Astrocyte (in vitro differentiated cells and primary cell): Measurements from ENCODE around the gene ZNF804B. TPM values are rescaled to one million over a fixed set of nuclear protein-coding genes. Genes with fewer than 3 reads are reported as not detected.

Experiments
- DNase-seq: peaks from one replicate; pipeline ENCODE4 v3.0.0-alpha.2; 2010; ENCODE audit warnings: low read depth
- FAIRE-seq: peaks from 2 replicates; lab custom pipeline; 2011; peaks lifted over from hg19 to GRCh38; lab: Jason Lieb, UNC
- H2AFZ ChIP-seq: 2 replicates; pipeline ENCODE4 v1.6.0; 2012; ENCODE audit warnings: low read depth, low read length, inconsistent platforms
- H3K27ac ChIP-seq: 2 replicates; pipeline ENCODE4 v1.5.1; 2011; ENCODE audit warnings: low read depth, low read length, inconsistent platforms
- H3K27me3 ChIP-seq: 2 replicates; pipeline ENCODE4 v1.6.0; 2011; ENCODE audit warnings: low read length, inconsistent platforms; ENCODE audit not compliant: insufficient read depth
- H3K36me3 ChIP-seq: 2 replicates; pipeline ENCODE4 v1.5.1; 2011; ENCODE audit warnings: low read length, inconsistent platforms; ENCODE audit not compliant: insufficient read depth
- H3K4me1 ChIP-seq: 2 replicates; pipeline ENCODE4 v1.5.1; 2011; ENCODE audit warnings: low read length, inconsistent platforms; ENCODE audit not compliant: insufficient read depth
- H3K4me2 ChIP-seq: 2 replicates; pipeline ENCODE4 v1.6.0; 2012; ENCODE audit warnings: low read length, inconsistent platforms
- H3K4me3 ChIP-seq: 2 replicates; pipeline ENCODE4 v1.5.1; 2011; ENCODE audit warnings: low read depth, mild to moderate bottlenecking, low read length, inconsistent platforms; ENCODE audit not compliant: insufficient read depth
- H3K79me2 ChIP-seq: 2 replicates; pipeline ENCODE4 v1.6.0; 2012; ENCODE audit warnings: mild to moderate bottlenecking, low read length, inconsistent platforms; ENCODE audit not compliant: insufficient read depth
- H3K9ac ChIP-seq: 2 replicates; pipeline ENCODE4 v1.6.0; 2012; ENCODE audit warnings: mild to moderate bottlenecking, low read length, inconsistent platforms
- H3K9me3 ChIP-seq: 2 replicates; pipeline ENCODE4 v1.5.1; 2012; ENCODE audit warnings: low read depth, mild to moderate bottlenecking, low read length, inconsistent platforms; ENCODE audit not compliant: insufficient read depth
- H4K20me1 ChIP-seq: 2 replicates; pipeline ENCODE4 v1.6.0; 2012; ENCODE audit warnings: low read length, inconsistent platforms; ENCODE audit not compliant: insufficient read depth
- H3K27ac Mint-ChIP-seq: one replicate; pipeline ENCODE4 v1.8.0; 2021; ENCODE audit warnings: mild to moderate bottlenecking, mixed read lengths; ENCODE audit not compliant: unreplicated experiment
- H3K27me3 Mint-ChIP-seq: one replicate; pipeline ENCODE4 v1.8.0; 2021; ENCODE audit warnings: low read depth, mixed read lengths; ENCODE audit not compliant: unreplicated experiment
- H3K36me3 Mint-ChIP-seq: one replicate; pipeline ENCODE4 v1.8.0; 2021; ENCODE audit warnings: low read depth, mixed read lengths; ENCODE audit not compliant: unreplicated experiment
- H3K4me1 Mint-ChIP-seq: one replicate; pipeline ENCODE4 v1.8.0; 2021; ENCODE audit warnings: low read depth, mixed read lengths; ENCODE audit not compliant: unreplicated experiment
- H3K4me3 Mint-ChIP-seq: one replicate; pipeline ENCODE4 v1.8.0; 2021; ENCODE audit warnings: mild to moderate bottlenecking, moderate library complexity, mixed read lengths; ENCODE audit not compliant: unreplicated experiment
- H3K9me3 Mint-ChIP-seq: one replicate; pipeline ENCODE4 v1.8.0; 2021; ENCODE audit warnings: mild to moderate bottlenecking, mixed read lengths; ENCODE audit not compliant: unreplicated experiment
- EZH2 ChIP-seq: IDR thresholded peaks from 2 replicates; pipeline ENCODE4 v1.6.1; 2012; ENCODE audit warnings: mild to moderate bottlenecking, low read length, inconsistent platforms; ENCODE audit not compliant: insufficient read depth
- total RNA-seq: library from RNA; stranded (reverse); gene quantifications from 2 replicates; pipeline ENCODE4 v1.2.1, GENCODE V29; 2021
- TF ChIP-seq, protein P1 (sequence below): IDR thresholded peaks from 2 replicates; pipeline ENCODE4 v1.5.1; 2011; ENCODE audit warnings: low read depth, mild to moderate bottlenecking, inconsistent platforms, low read length, moderate library complexity; ENCODE audit not compliant: insufficient read depth

ZNF804B gene
- total RNA-seq, 1 donor from 2014 or later, result not detected

DNA sequence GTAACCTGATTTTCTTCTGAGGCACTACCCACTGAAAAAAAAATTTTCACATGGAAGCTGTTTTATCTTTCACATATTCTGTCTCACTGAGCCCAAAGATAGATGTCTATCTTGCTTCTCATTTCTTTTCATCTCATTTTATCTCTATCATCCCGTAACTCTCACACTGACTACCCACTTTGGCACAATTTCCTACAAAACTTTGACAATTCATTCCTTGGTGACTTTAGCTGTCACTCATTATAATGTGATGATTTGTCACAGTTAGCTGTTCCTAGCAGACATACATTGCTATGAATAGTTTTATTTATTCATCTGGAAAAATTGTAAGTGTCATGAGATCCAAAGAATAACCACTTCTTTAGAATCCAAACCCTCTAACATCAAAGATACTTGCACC is 625.9 kb downstream of the ZNF804B start:
- FAIRE-seq, result no peak
- H3K27ac ChIP-seq, result no peak overlapping the region
- TF ChIP-seq EZH2, result no peak
- TF ChIP-seq, protein P1, sequence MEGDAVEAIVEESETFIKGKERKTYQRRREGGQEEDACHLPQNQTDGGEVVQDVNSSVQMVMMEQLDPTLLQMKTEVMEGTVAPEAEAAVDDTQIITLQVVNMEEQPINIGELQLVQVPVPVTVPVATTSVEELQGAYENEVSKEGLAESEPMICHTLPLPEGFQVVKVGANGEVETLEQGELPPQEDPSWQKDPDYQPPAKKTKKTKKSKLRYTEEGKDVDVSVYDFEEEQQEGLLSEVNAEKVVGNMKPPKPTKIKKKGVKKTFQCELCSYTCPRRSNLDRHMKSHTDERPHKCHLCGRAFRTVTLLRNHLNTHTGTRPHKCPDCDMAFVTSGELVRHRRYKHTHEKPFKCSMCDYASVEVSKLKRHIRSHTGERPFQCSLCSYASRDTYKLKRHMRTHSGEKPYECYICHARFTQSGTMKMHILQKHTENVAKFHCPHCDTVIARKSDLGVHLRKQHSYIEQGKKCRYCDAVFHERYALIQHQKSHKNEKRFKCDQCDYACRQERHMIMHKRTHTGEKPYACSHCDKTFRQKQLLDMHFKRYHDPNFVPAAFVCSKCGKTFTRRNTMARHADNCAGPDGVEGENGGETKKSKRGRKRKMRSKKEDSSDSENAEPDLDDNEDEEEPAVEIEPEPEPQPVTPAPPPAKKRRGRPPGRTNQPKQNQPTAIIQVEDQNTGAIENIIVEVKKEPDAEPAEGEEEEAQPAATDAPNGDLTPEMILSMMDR, result no peak
- Mint-ChIP-seq H3K4me1 (no peaks in the 10 kb centered on the region), H3K9me3 (peaks cover 6% of the 10 kb centered on the region), H3K27ac (no peak overlapping the region), H3K4me3 (no peak overlapping the region), H3K27me3 (no peaks in the 10 kb centered on the region), H3K36me3 (no peaks in the 10 kb centered on the region)
- no peaks in the 10 kb centered on the region for H3K27me3 ChIP-seq
- no peaks in the 10 kb centered on the region for H3K9me3 ChIP-seq
- no peaks in the 10 kb centered on the region for H4K20me1 ChIP-seq
- no peak overlapping the region for H3K9ac ChIP-seq
- no peak overlapping the region for H3K4me2 ChIP-seq
- no peak overlapping the region for H3K4me3 ChIP-seq
- H3K4me1 ChIP-seq, result no peaks in the 10 kb centered on the region
- no peak for DNase-seq
- H3K36me3 ChIP-seq, result no peaks in the 10 kb centered on the region
- no peaks in the 10 kb centered on the region for H3K79me2 ChIP-seq
- H2AFZ ChIP-seq, result no peak overlapping the region

Other genes starting within 250 kb of the ZNF804B start
- gene TEX47, start 36.0 kb downstream of the ZNF804B start, total RNA-seq, result not detected in 2 replicates